Measurements from ENCODE around the gene DEF6.

DNA sequence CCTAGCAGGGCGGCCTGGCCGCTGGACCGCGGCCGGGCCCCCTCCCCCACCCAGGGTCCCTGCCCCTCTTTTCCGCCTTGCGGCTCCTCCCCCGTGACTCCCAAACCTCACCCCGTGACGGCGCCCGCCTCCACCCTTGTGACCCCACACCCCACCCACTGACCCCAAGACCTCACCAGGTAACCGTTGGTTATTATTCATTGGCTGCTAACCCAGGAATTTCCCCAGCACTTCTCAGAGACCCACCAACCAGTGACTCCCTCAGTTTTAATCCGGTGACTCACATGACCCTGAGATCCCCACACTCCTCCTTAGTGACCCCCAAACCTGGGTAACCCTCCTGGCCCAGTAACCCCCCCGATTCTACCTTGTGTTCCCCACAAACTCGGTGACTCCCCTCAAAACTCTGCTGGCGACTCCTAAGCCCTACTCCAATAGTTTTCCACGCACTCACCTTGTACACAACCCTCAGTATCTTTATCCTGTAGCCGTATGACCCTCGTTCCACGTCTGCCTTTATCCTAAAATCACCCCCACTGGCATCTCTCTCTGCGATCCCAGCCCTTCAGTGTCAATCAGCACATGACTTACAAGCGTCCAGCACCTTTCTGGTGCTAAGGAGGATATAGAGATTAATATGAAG, 37.5 kb upstream of the DEF6 start:
- no peak for TF ChIP-seq RFX5 (IDR thresholded peaks at IDR 0.05; ENCODE audit: low read length)
- TF ChIP-seq TEAD4 (IDR thresholded peaks at IDR 0.05; ENCODE audit: borderline replicate concordance, insufficient read depth): no peak
- TF ChIP-seq, protein P1, sequence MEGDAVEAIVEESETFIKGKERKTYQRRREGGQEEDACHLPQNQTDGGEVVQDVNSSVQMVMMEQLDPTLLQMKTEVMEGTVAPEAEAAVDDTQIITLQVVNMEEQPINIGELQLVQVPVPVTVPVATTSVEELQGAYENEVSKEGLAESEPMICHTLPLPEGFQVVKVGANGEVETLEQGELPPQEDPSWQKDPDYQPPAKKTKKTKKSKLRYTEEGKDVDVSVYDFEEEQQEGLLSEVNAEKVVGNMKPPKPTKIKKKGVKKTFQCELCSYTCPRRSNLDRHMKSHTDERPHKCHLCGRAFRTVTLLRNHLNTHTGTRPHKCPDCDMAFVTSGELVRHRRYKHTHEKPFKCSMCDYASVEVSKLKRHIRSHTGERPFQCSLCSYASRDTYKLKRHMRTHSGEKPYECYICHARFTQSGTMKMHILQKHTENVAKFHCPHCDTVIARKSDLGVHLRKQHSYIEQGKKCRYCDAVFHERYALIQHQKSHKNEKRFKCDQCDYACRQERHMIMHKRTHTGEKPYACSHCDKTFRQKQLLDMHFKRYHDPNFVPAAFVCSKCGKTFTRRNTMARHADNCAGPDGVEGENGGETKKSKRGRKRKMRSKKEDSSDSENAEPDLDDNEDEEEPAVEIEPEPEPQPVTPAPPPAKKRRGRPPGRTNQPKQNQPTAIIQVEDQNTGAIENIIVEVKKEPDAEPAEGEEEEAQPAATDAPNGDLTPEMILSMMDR (IDR thresholded peaks at IDR 0.05): no peak
- TF ChIP-seq TAF1 (IDR thresholded peaks at IDR 0.05; ENCODE audit: borderline replicate concordance, low read depth, low read length): no peak
- TF ChIP-seq, protein P2, sequence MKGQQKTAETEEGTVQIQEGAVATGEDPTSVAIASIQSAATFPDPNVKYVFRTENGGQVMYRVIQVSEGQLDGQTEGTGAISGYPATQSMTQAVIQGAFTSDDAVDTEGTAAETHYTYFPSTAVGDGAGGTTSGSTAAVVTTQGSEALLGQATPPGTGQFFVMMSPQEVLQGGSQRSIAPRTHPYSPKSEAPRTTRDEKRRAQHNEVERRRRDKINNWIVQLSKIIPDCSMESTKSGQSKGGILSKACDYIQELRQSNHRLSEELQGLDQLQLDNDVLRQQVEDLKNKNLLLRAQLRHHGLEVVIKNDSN (IDR thresholded peaks at IDR 0.05; ENCODE audit: borderline replicate concordance, low read depth): no peak
- no peak for TF ChIP-seq POLR2AphosphoS5 (IDR thresholded peaks at IDR 0.05; ENCODE audit: low read depth, low read length)
- no peak for TF ChIP-seq EP300 (IDR thresholded peaks at IDR 0.05; ENCODE audit: borderline replicate concordance in 1 of 2, low read depth in 1 of 2, low read length in 1 of 2)
- no peak for TF ChIP-seq SMC3 (IDR thresholded peaks at IDR 0.05; ENCODE audit: low read depth, low read length)
- TF ChIP-seq, protein P3, sequence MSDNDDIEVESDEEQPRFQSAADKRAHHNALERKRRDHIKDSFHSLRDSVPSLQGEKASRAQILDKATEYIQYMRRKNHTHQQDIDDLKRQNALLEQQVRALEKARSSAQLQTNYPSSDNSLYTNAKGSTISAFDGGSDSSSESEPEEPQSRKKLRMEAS (IDR thresholded peaks at IDR 0.05; ENCODE audit: low read depth): no peak
- TF ChIP-seq, protein P4, sequence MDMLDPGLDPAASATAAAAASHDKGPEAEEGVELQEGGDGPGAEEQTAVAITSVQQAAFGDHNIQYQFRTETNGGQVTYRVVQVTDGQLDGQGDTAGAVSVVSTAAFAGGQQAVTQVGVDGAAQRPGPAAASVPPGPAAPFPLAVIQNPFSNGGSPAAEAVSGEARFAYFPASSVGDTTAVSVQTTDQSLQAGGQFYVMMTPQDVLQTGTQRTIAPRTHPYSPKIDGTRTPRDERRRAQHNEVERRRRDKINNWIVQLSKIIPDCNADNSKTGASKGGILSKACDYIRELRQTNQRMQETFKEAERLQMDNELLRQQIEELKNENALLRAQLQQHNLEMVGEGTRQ (IDR thresholded peaks at IDR 0.05; ENCODE audit: borderline replicate concordance, low read depth, low read length): no peak
- no peak for TF ChIP-seq GATA2 (CRISPR knock-in tag; IDR thresholded peaks at IDR 0.05)
